HepG2 (cell line): ENCODE data around the gene BTAF1. TPM values are rescaled to one million over a fixed set of nuclear protein-coding genes. Genes with fewer than 3 reads are reported as not detected.
A peak's percentile ranks its signal among the peaks of the same experiment; 100 is the strongest.

Experiments used
- ARHGAP35 ChIP-seq: sonication (generic); formaldehyde crosslinking; IDR thresholded peaks from 2 replicates; pipeline ENCODE4 v1.9.0; 2022; ENCODE audit warnings: mild to moderate bottlenecking, inconsistent platforms, moderate library complexity, missing genetic modification reagents, borderline replicate concordance
- ATF7 ChIP-seq, 2 experiments: fragments of 450-650 bp in 1 of 2; sonication (generic) in 1 of 2; formaldehyde crosslinking in 1 of 2; IDR thresholded peaks; 2 replicates each; pipeline versions ENCODE4 v1.4.0 to v1.6.1; 2016 to 2020; ENCODE audit warnings: antibody characterized with exemption in 1 of 2, mild to moderate bottlenecking in 1 of 2, missing genetic modification reagents in 1 of 2
- BHLHE40 ChIP-seq: IDR thresholded peaks from 2 replicates; pipeline ENCODE4 v1.6.1; 2011; ENCODE audit warnings: low read length, improper control_type of control experiment
- CBFB ChIP-seq: sonication (generic); formaldehyde crosslinking; IDR thresholded peaks from 2 replicates; pipeline ENCODE4 v1.4.0; 2020; ENCODE audit warnings: missing genetic modification reagents
- ETV6 ChIP-seq: sonication (generic); formaldehyde crosslinking; conservative IDR thresholded peaks from 2 replicates; pipeline ENCODE4 v1.4.0; 2020; ENCODE audit warnings: missing genetic modification reagents
- GFI1 ChIP-seq: sonication (generic); formaldehyde crosslinking; IDR thresholded peaks from 2 replicates; pipeline ENCODE4 v1.5.0; 2020; ENCODE audit warnings: missing genetic modification reagents, mild to moderate bottlenecking, borderline replicate concordance
- HMGXB4 ChIP-seq, 2 experiments: sonication (generic) in 1 of 2; formaldehyde crosslinking in 1 of 2; IDR thresholded peaks; 2 replicates each; pipeline versions ENCODE4 v1.4.0 to v1.6.1; 2018 to 2020; ENCODE audit warnings: missing genetic modification reagents in 2 of 2, borderline replicate concordance in 1 of 2, low read depth in 1 of 2, mild to moderate bottlenecking in 1 of 2, missing biosample characterization in 1 of 2
- HOXA5 ChIP-seq: sonication (generic); formaldehyde crosslinking; IDR thresholded peaks from 2 replicates; pipeline ENCODE4 v1.4.0; 2020; ENCODE audit warnings: missing genetic modification reagents
- IKZF1 ChIP-seq: fragments of 450-650 bp; IDR thresholded peaks from 2 replicates; pipeline ENCODE4 v1.7.1; 2016
- MBD4 ChIP-seq: IDR thresholded peaks from 2 replicates; pipeline ENCODE4 v1.6.1; 2012; ENCODE audit warnings: low read length, inconsistent platforms, borderline replicate concordance
- NFKB2 ChIP-seq: sonication (generic); formaldehyde crosslinking; IDR thresholded peaks from 2 replicates; pipeline ENCODE4 v1.4.0; 2020; ENCODE audit warnings: missing genetic modification reagents, borderline replicate concordance
- SALL2 ChIP-seq: sonication (generic); formaldehyde crosslinking; IDR thresholded peaks from 2 replicates; pipeline ENCODE4 v1.8.1; 2023; ENCODE audit warnings: mild to moderate bottlenecking, missing genetic modification reagents, inconsistent platforms
- SIN3A ChIP-seq: IDR thresholded peaks from 2 replicates; pipeline ENCODE4 v1.6.1; 2011; ENCODE audit warnings: low read depth, mild to moderate bottlenecking, control low read depth, low read length, borderline replicate concordance
- TAF1 ChIP-seq: sonication (generic); formaldehyde crosslinking; IDR thresholded peaks from 2 replicates; pipeline ENCODE4 v1.4.0; 2020; ENCODE audit warnings: missing genetic modification reagents
- THRA ChIP-seq: sonication (generic); formaldehyde crosslinking; IDR thresholded peaks from 2 replicates; pipeline ENCODE4 v1.4.0; 2020; ENCODE audit warnings: missing genetic modification reagents, borderline replicate concordance
- YEATS2 ChIP-seq: sonication (generic); formaldehyde crosslinking; IDR thresholded peaks from 2 replicates; pipeline ENCODE4 v1.4.0; 2020; ENCODE audit warnings: missing genetic modification reagents, borderline replicate concordance
- ZFYVE20 ChIP-seq: sonication (generic); formaldehyde crosslinking; IDR thresholded peaks from 2 replicates; pipeline ENCODE4 v1.8.0; 2023; ENCODE audit warnings: low read depth, mild to moderate bottlenecking, moderate library complexity, missing genetic modification reagents, borderline replicate concordance
- ZKSCAN5 ChIP-seq: sonication (generic); formaldehyde crosslinking; IDR thresholded peaks from 2 replicates; pipeline ENCODE4 v1.5.1; 2020; ENCODE audit warnings: mild to moderate bottlenecking, missing genetic modification reagents
- ZNF205 ChIP-seq: IDR thresholded peaks from 2 replicates; pipeline ENCODE4 v1.6.1; 2018; ENCODE audit warnings: missing biosample characterization, missing genetic modification reagents
- ZNF337 ChIP-seq: sonication (generic); formaldehyde crosslinking; IDR thresholded peaks from 2 replicates; pipeline ENCODE4 v1.5.1; 2020; ENCODE audit warnings: missing genetic modification reagents, low read depth, mild to moderate bottlenecking, borderline replicate concordance
- ZNF350 ChIP-seq: sonication (generic); formaldehyde crosslinking; IDR thresholded peaks from 2 replicates; pipeline ENCODE4 v1.4.0; 2020; ENCODE audit warnings: mild to moderate bottlenecking, low read depth, missing genetic modification reagents, borderline replicate concordance
- ZNF362 ChIP-seq: sonication (generic); formaldehyde crosslinking; IDR thresholded peaks from 2 replicates; pipeline ENCODE4 v1.4.0; 2020; ENCODE audit warnings: missing genetic modification reagents, mild to moderate bottlenecking, borderline replicate concordance
- ZNF510 ChIP-seq: sonication (generic); formaldehyde crosslinking; IDR thresholded peaks from 2 replicates; pipeline ENCODE4 v1.4.0; 2020; ENCODE audit warnings: low read depth, mild to moderate bottlenecking, missing genetic modification reagents
- ZNF75D ChIP-seq: sonication (generic); formaldehyde crosslinking; IDR thresholded peaks from 2 replicates; pipeline ENCODE4 v1.8.1; 2023; ENCODE audit warnings: missing genetic modification reagents, mild to moderate bottlenecking, borderline replicate concordance
- ZNF883 ChIP-seq: sonication (generic); formaldehyde crosslinking; IDR thresholded peaks from 2 replicates; pipeline ENCODE4 v1.5.1; 2020; ENCODE audit warnings: mild to moderate bottlenecking, missing genetic modification reagents; ENCODE audit errors: not compliant biosample characterization
- polyA plus RNA-seq, 8 experiments: library from polyadenylated mRNA; depleted of rRNA in 3 of 8; stranded (reverse) in 7 of 8; unstranded in 1 of 8; fragments of >200 nt; fragmentation: Illumina TruSeq in 4 of 8; extraction: Trizol in 4 of 8; gene quantifications; 2 replicates each; pipeline versions ENCODE4 v1.2.1 to v1.2.3, GENCODE V29; 2011 to 2016; ENCODE audit warnings: low read depth in 4 of 8, missing spikeins in 1 of 8, mixed read lengths in 1 of 8; ENCODE audit not compliant: insufficient read depth in 1 of 8
- total RNA-seq, 5 experiments: library from RNA; depleted of rRNA; stranded (reverse); fragments of >200 nt; fragmentation: Illumina TruSeq; extraction: Trizol; gene quantifications; 2 replicates each; pipeline ENCODE4 v1.2.3, GENCODE V29; 2016; ENCODE audit warnings: low read depth in 1 of 5
- TF ChIP-seq, protein P1 (sequence below): sonication (generic); formaldehyde crosslinking; IDR thresholded peaks from 2 replicates; pipeline ENCODE4 v1.8.0; 2022; ENCODE audit warnings: mild to moderate bottlenecking, missing genetic modification reagents, moderate library complexity

The BTAF1 gene
- total and polyA plus RNA-seq, 2 of the 13 experiments (the other 11 are each of a cell fraction or from before 2014, with no cell fraction given): 38.6 to 54.1 TPM

DNA sequence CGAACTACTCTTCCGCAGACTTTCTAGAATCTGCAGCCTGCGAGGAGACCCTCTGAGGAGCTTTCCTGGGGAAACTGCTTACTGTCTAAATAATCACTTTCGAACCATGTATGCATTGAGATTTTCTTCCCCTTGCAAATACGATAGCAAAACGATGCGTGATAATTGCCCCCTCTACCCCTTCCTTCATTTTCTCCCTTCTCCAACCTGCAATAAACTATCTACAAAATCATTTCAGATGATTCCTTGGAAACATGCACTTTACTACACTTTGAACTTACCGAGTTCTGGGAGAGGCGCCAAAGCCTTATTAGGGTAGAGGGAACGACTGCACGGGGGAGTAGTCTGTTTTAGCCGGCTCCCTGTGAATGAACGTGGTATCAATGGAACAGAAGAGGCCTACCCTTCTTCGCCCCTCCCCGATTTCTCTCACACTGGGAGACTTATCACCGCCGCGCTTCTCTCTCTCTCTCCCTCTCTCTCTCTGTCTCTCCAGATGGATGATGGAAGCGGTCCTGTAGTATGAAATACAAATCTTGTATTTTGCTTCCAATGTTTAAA, 14.4 kb upstream of the BTAF1 start, which contains the start of gene FGFBP3 (continued):
- no peak for TF ChIP-seq ZNF510 (CRISPR knock-in tag)
- TF ChIP-seq ZNF337 (CRISPR knock-in tag): 0 out of 2 replicates have a peak, but pooled peaks have one; percentile 13
- no peak for TF ChIP-seq MBD4
- TF ChIP-seq ZFYVE20: no peak
- no peak for TF ChIP-seq TAF1 (CRISPR knock-in tag)
- no peak for TF ChIP-seq SIN3A
- TF ChIP-seq GFI1: no peak; the same call in 1 of the 2 replicates
- TF ChIP-seq NFKB2 (CRISPR knock-in tag): no peak
- no peak for TF ChIP-seq BHLHE40
- no peak for TF ChIP-seq ZNF205
- TF ChIP-seq ZNF883: no peak
- no peak for TF ChIP-seq ZNF75D (CRISPR knock-in tag)
- no peak for TF ChIP-seq ATF7 (IDR thresholded peaks at IDR 0.05)
- no peak for TF ChIP-seq ATF7 (CRISPR knock-in tag; IDR thresholded peaks at IDR 0.05)
- no peak for TF ChIP-seq YEATS2
- TF ChIP-seq, protein P1, sequence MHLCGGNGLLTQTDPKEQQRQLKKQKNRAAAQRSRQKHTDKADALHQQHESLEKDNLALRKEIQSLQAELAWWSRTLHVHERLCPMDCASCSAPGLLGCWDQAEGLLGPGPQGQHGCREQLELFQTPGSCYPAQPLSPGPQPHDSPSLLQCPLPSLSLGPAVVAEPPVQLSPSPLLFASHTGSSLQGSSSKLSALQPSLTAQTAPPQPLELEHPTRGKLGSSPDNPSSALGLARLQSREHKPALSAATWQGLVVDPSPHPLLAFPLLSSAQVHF: no peak
- TF ChIP-seq THRA (CRISPR knock-in tag): no peak
- TF ChIP-seq SALL2 (CRISPR knock-in tag): no peak
- peak; percentile 5; the same call in 1 of the 2 replicates for TF ChIP-seq HOXA5 (CRISPR knock-in tag)
- no peak for TF ChIP-seq IKZF1
- TF ChIP-seq HMGXB4 (CRISPR knock-in tag; IDR thresholded peaks at IDR 0.05; ENCODE audit: borderline replicate concordance in 1 of 2, low read depth in 1 of 2): no peak
- no peak for TF ChIP-seq CBFB (CRISPR knock-in tag)
- TF ChIP-seq ARHGAP35 (CRISPR knock-in tag): no peak
- TF ChIP-seq ETV6 (CRISPR knock-in tag): 0 out of 2 replicates have a peak, but pooled peaks have one; percentile 11
- TF ChIP-seq ZNF362 (CRISPR knock-in tag): no peak
- TF ChIP-seq ZKSCAN5 (CRISPR knock-in tag): no peak
- TF ChIP-seq ZNF350: no peak
